Adrenal gland (tissue), 5 donors: ENCODE measurements around the gene BACH2.

Experiments
- CTCF ChIP-seq, 6 experiments: fragments of 450-650 bp in 4 of 6; fragments of 200-600 bp in 2 of 6; sonication (generic) in 1 of 6; IDR thresholded peaks; 1 replicate in 5 of 6; 2 replicates in 1 of 6; pipeline versions ENCODE4 v1.5.1 to v1.8.0; 2016 to 2021; ENCODE audit warnings: antibody characterized with exemption in 6 of 6, mild to moderate bottlenecking in 2 of 6, moderate library complexity in 1 of 6
- POLR2A ChIP-seq, 2 donors: fragments of 450-650 bp; IDR thresholded peaks; one replicate each; pipeline ENCODE4 v1.6.1; 2017; ENCODE audit warnings: antibody characterized with exemption in 2 of 2, mild to moderate bottlenecking in 2 of 2, moderate library complexity in 1 of 2
- donor health status: DM: no; HTN: no; CAD: no.

DNA sequence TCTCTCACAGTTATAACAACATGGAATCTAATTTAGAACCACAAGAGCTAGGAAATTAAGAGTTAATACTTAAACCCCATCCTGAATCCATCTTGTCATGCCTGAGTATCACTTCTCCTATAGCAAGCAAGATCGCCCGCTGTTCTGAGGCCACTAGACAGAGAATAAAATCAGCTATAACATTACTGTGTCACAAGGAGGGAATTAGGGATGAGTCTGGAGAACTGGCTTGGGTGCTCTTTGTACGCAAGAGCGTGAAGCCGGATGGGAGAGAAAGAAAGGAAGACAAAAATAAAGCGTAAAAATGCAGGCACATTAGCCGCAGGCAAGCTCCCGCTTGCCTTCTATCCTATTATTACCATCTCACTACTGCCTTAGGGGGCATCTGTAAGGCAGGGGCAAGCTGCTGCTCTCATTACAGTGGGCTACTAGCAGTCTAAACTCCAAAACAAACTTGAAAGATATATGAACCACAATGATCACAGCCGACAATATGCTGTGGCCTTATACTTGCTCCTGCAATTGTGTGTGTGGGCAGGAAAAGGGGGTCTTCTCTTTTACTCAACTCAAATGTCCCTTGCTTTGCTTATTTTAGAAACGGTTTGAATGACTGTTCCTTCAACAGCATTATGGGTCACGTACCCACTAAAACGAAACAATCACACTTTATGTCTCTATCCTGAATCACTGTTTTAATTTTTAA, 320.5 kb downstream of the BACH2 start:
- TF ChIP-seq CTCF (IDR thresholded peaks at IDR 0.05): no peak
- TF ChIP-seq POLR2A (IDR thresholded peaks at IDR 0.05): no peak
